Osteoblast (primary cell): Measurements from ENCODE around the gene HCCS. TPM values are rescaled to one million over a fixed set of nuclear protein-coding genes. Genes with fewer than 3 reads are reported as not detected.
A peak's percentile ranks its signal among the peaks of the same experiment; 100 is the strongest.

Experiments used
- DNase-seq: peaks from one replicate; pipeline ENCODE4 v3.0.0; 2011; ENCODE audit warnings: low spot score, mixed read lengths; ENCODE audit not compliant: insufficient read length; ENCODE audit errors: missing footprints
- H2AFZ ChIP-seq: 2 replicates; pipeline ENCODE4 v1.6.0; 2011; ENCODE audit warnings: mild to moderate bottlenecking, low read length
- H3K27ac ChIP-seq: 2 replicates; pipeline ENCODE4 v1.5.1; 2011; ENCODE audit warnings: mild to moderate bottlenecking, low read depth, low read length, moderate library complexity
- H3K27me3 ChIP-seq: 2 replicates; pipeline ENCODE4 v1.6.0; 2012; ENCODE audit warnings: mild to moderate bottlenecking, control low read depth, inconsistent platforms, low read length, moderate library complexity; ENCODE audit not compliant: insufficient read depth
- H3K36me3 ChIP-seq: 2 replicates; pipeline ENCODE4 v1.5.1; 2011; ENCODE audit warnings: mild to moderate bottlenecking, low read length, control low read depth, moderate library complexity; ENCODE audit not compliant: insufficient read depth
- H3K4me1 ChIP-seq: 2 replicates; pipeline ENCODE4 v1.5.1; 2011; ENCODE audit warnings: mild to moderate bottlenecking, low read length, control low read depth, moderate library complexity; ENCODE audit not compliant: insufficient read depth
- H3K4me2 ChIP-seq: 2 replicates; pipeline ENCODE4 v1.6.0; 2011; ENCODE audit warnings: mild to moderate bottlenecking, low read length; ENCODE audit not compliant: insufficient read depth
- H3K4me3 ChIP-seq: fragments of 200-600 bp; sonication (generic); 3 replicates; pipeline ENCODE4 v1.5.1; 2012; ENCODE audit warnings: mild to moderate bottlenecking, low read length, inconsistent platforms; ENCODE audit not compliant: insufficient read depth
- H3K79me2 ChIP-seq: 2 replicates; pipeline ENCODE4 v1.6.0; 2012; ENCODE audit warnings: mild to moderate bottlenecking, low read length, control low read depth, inconsistent platforms; ENCODE audit not compliant: insufficient read depth
- H3K9me3 ChIP-seq: 2 replicates; pipeline ENCODE4 v1.5.1; 2011; ENCODE audit warnings: low read depth, low read length, control low read depth
- H4K20me1 ChIP-seq: 2 replicates; pipeline ENCODE4 v1.6.0; 2012; ENCODE audit warnings: mild to moderate bottlenecking, low read length, control low read depth; ENCODE audit not compliant: insufficient read depth
- CTCF ChIP-seq: IDR thresholded peaks from 2 replicates; pipeline ENCODE4 v1.5.1; 2011; ENCODE audit warnings: mild to moderate bottlenecking, low read depth, low read length, moderate library complexity; ENCODE audit errors: extremely low read depth
- total RNA-seq: library from RNA; depleted of rRNA; stranded (reverse); fragments of >200 nt; gene quantifications from 2 replicates; pipeline ENCODE4 v1.2.3, GENCODE V29; 2012

The HCCS gene
- total RNA-seq, 1 donor = 17.7 TPM

- no peak overlapping the region for H3K27ac ChIP-seq
- no peaks in the 10 kb centered on the region for H4K20me1 ChIP-seq
- no peak for TF ChIP-seq CTCF
- H3K9me3 ChIP-seq = no peaks in the 10 kb centered on the region
- no peak for DNase-seq
- H3K4me1 ChIP-seq = peaks cover 9% of the 10 kb centered on the region
- H3K79me2 ChIP-seq = peaks cover 24% of the 10 kb centered on the region
- H3K36me3 ChIP-seq = peaks cover 5% of the 10 kb centered on the region
- H2AFZ ChIP-seq = no peak overlapping the region
- H3K27me3 ChIP-seq = no peaks in the 10 kb centered on the region
- peak overlapping the region; percentile 73 for H3K4me2 ChIP-seq
- H3K4me3 ChIP-seq = no peak overlapping the region
These were observed 1.2 kb upstream of the HCCS start for GRCh38 chrX:11109968-11110367.

GRCh38 chrX:11111947-11112346 lies 815 bp downstream of the HCCS start:
- Histone ChIP-seq H3K27ac (peak overlapping the region; percentile 91), H3K9me3 (no peaks in the 10 kb centered on the region), H2AFZ (no peak overlapping the region), H4K20me1 (no peaks in the 10 kb centered on the region), H3K4me3 (peak overlapping the region; percentile 76), H3K36me3 (peaks cover 19% of the 10 kb centered on the region), H3K79me2 (peaks cover 24% of the 10 kb centered on the region), H3K4me1 (peaks cover 19% of the 10 kb centered on the region), H3K4me2 (peak overlapping the region; percentile 80), H3K27me3 (no peaks in the 10 kb centered on the region)
- peak; percentile 3 for TF ChIP-seq CTCF
- no peak for DNase-seq

GRCh38 chrX:11113731-11114130 lies 2.6 kb downstream of the HCCS start:
- Histone ChIP-seq H3K4me1 (peaks cover 21% of the 10 kb centered on the region), H3K36me3 (peaks cover 26% of the 10 kb centered on the region), H3K4me2 (peak overlapping the region; percentile 30), H4K20me1 (no peaks in the 10 kb centered on the region), H3K27me3 (no peaks in the 10 kb centered on the region), H2AFZ (no peak overlapping the region), H3K27ac (peak overlapping the region; percentile 55), H3K4me3 (no peak overlapping the region), H3K79me2 (peaks cover 24% of the 10 kb centered on the region), H3K9me3 (no peaks in the 10 kb centered on the region)
- no peak for DNase-seq
- no peak for TF ChIP-seq CTCF

GRCh38 chrX:11117745-11118144 lies 6.6 kb downstream of the HCCS start:
- H3K79me2 ChIP-seq = peaks cover 8% of the 10 kb centered on the region
- no peak overlapping the region for H3K4me2 ChIP-seq
- H3K4me3 ChIP-seq = no peak overlapping the region
- H3K36me3 ChIP-seq = peaks cover 60% of the 10 kb centered on the region
- H3K9me3 ChIP-seq = no peaks in the 10 kb centered on the region
- peak overlapping the region; percentile 73 for H3K27ac ChIP-seq
- H3K27me3 ChIP-seq = no peaks in the 10 kb centered on the region
- DNase-seq = no peak
- peaks cover 12% of the 10 kb centered on the region for H3K4me1 ChIP-seq
- no peaks in the 10 kb centered on the region for H4K20me1 ChIP-seq
- H2AFZ ChIP-seq = no peak overlapping the region
- no peak for TF ChIP-seq CTCF
